Ovary (tissue), 9 donors: ENCODE data around the gene ENTHD1. TPM values are rescaled to one million over a fixed set of nuclear protein-coding genes. Genes with fewer than 3 reads are reported as not detected.
"Not testable (repeated sequence)": the region's sequence is repeated elsewhere in the genome, so short reads cannot be mapped to it uniquely, and the experiment has no call there.

ENCODE experiments used
- DNase-seq, 5 donors: peaks; one replicate each; pipeline ENCODE4 v3.0.0-alpha.2; 2019 to 2020
- H3K27ac ChIP-seq, 2 donors: fragments of 200-600 bp; one replicate each; pipeline versions ENCODE4 v1.5.1 to v1.8.0; 2019 to 2022
- H3K27me3 ChIP-seq: fragments of 200-600 bp; one replicate; pipeline ENCODE4 v1.8.0; 2022
- H3K36me3 ChIP-seq: fragments of 200-600 bp; sonication (generic); one replicate; pipeline ENCODE4 v1.5.1; 2019
- H3K4me1 ChIP-seq: one replicate; pipeline ENCODE4 v1.8.1; 2013; ENCODE audit warnings: mild to moderate bottlenecking, moderate library complexity; ENCODE audit not compliant: insufficient read depth
- H3K4me3 ChIP-seq: fragments of 200-600 bp; sonication (generic); one replicate; pipeline ENCODE4 v1.5.1; 2017
- H3K9me3 ChIP-seq, 2 donors: fragments of 200-600 bp in 1 of 2; sonication (generic) in 1 of 2; one replicate each; pipeline versions ENCODE4 v1.5.1 to v1.8.1; 2013 to 2019; ENCODE audit warnings: mild to moderate bottlenecking in 1 of 2, moderate library complexity in 1 of 2
- CTCF ChIP-seq, 3 donors: fragments of 450-650 bp in 2 of 3; fragments of 200-600 bp in 1 of 3; IDR thresholded peaks; one replicate each; pipeline versions ENCODE4 v1.5.1 to v1.8.0; 2016 to 2022; ENCODE audit warnings: antibody characterized with exemption in 3 of 3, mild to moderate bottlenecking in 1 of 3
- EP300 ChIP-seq: sonication (generic); formaldehyde crosslinking; IDR thresholded peaks from one replicate; pipeline ENCODE4 v1.6.1; 2017; ENCODE audit warnings: antibody characterized with exemption
- POLR2A ChIP-seq: fragments of 450-650 bp; IDR thresholded peaks from one replicate; pipeline ENCODE4 v1.6.1; 2017; ENCODE audit warnings: antibody characterized with exemption, mild to moderate bottlenecking, moderate library complexity
- WGBS, 3 donors: extraction: QIAGEN DNeasy Blood & Tissue Kit in 1 of 3; methylation state at CpG; one replicate each; pipeline versions ENCODE4 v1.1.5 to v1.1.7; 2013 to 2017; 5-methylcytosine and 5-hydroxymethylcytosine counted together
- intact Hi-C, 4 donors: fragments of 100-400 bp; cut with DNase I; formaldehyde crosslinking; loops; one replicate each; pipeline versions ENCODE4 v1.11.0 to v1.15.1; 2022 to 2023
- polyA plus RNA-seq, 2 donors: library from polyadenylated mRNA; stranded (reverse); fragments of 200-250 nt in 1 of 2; fragments of 350-450 nt in 1 of 2; fragmentation: Illumina TruSeq in 1 of 2; extraction: RNeasy Lipid Tissue Mini Kit (QIAGEN cat#74804) in 1 of 2; gene quantifications; one replicate each; pipeline ENCODE4 v1.2.3, GENCODE V29; 2013 to 2014
- total RNA-seq, 7 donors: library from RNA; depleted of rRNA in 2 of 7; stranded (reverse); fragments of >200 nt in 2 of 7; fragmentation: NEBNext Ultra II Directional in 3 of 7; extraction: Animal tissue kit (Norgen Biotek cat#: 25700) in 3 of 7; gene quantifications; one replicate each; pipeline versions ENCODE4 v1.1.0 to v1.2.4, GENCODE V29; 2016 to 2023
- donor health status: DM: no; HTN: no; CAD: no; lungs with moderate emphysema.
- donor health status: DM: no; HTN: no; CAD: no.
- donor health status: Bipolar disorder and iron deficiency.
- donor health status: DM: yes; HTN: yes; CAD: no.
- donor health status: DM: no; HTN: no; CAD: no.
- donor health status: DM: yes; HTN: yes; CAD: no.

Gene ENTHD1
- total and polyA plus RNA-seq, 9 donors: 0.23 TPM; not detected in 8

GRCh38 chr22:39880722-39881121 is 12.8 kb downstream of the ENTHD1 start:
- Histone ChIP-seq H3K27ac (no peak overlapping the region), H3K9me3 (no peaks in the 10 kb centered on the region), H3K4me3 (no peak overlapping the region), H3K27me3 (no peaks in the 10 kb centered on the region), H3K4me1 (no peaks in the 10 kb centered on the region), H3K36me3 (no peaks in the 10 kb centered on the region)
- TF ChIP-seq POLR2A (no peak), CTCF (IDR thresholded peaks at IDR 0.05) (no peak), EP300 (no peak)
- no peak for DNase-seq
- intact Hi-C loops: no loop called here

- no peak overlapping the region for H3K4me3 ChIP-seq
- H3K27me3 ChIP-seq: no peaks in the 10 kb centered on the region
- 59 to 63% (median 60%) methylated on average over 6 of the region's 6 CpGs for WGBS, 3 donors
- DNase-seq: no peak
- TF ChIP-seq EP300 (no peak), CTCF (IDR thresholded peaks at IDR 0.05) (no peak), POLR2A (no peak)
- H3K36me3 ChIP-seq: no peaks in the 10 kb centered on the region
- H3K27ac ChIP-seq: no peak overlapping the region
- intact Hi-C loops: no loop called here
- H3K4me1 ChIP-seq: no peaks in the 10 kb centered on the region
- no peaks in the 10 kb centered on the region for H3K9me3 ChIP-seq
Measured at GRCh38 chr22:39877079-39877845, 16.3 kb downstream of the ENTHD1 start.

- WGBS, 3 donors: 87 to 95% (median 94%) methylated on average over 40 to 42 of the region's 42 CpGs
- DNase-seq, intact Hi-C loops, H3K27me3 ChIP-seq, H3K4me3 ChIP-seq, H3K36me3 ChIP-seq, H3K9me3 ChIP-seq, H3K27ac ChIP-seq, H3K4me1 ChIP-seq: not testable (repeated sequence)
Measured at GRCh38 chr22:39875176-39875885, 18.2 kb downstream of the ENTHD1 start.

- Histone ChIP-seq H3K27me3 (no peaks in the 10 kb centered on the region), H3K27ac (no peak overlapping the region), H3K4me1 (no peaks in the 10 kb centered on the region), H3K4me3 (no peak overlapping the region), H3K9me3 (no peaks in the 10 kb centered on the region), H3K36me3 (no peaks in the 10 kb centered on the region)
- intact Hi-C loops: no loop called here
- TF ChIP-seq CTCF (IDR thresholded peaks at IDR 0.05) (no peak), EP300 (no peak)
- no peak for DNase-seq
- 4 to 13% (median 4%) methylated on average over 1 of the region's 1 CpG for whole genome bisulfite sequencing, 3 donors
Measured at GRCh38 chr22:39873965-39874364, 19.6 kb downstream of the ENTHD1 start.

- no peak for DNase-seq
- TF ChIP-seq EP300 (no peak), CTCF (IDR thresholded peaks at IDR 0.05) (no peak), POLR2A (no peak)
- intact Hi-C loops: no loop called here
Measured at GRCh38 chr22:39872548-39872947, 21.0 kb downstream of the ENTHD1 start.

More at GRCh38 chr22:39872548-39872947, 21.0 kb downstream of the ENTHD1 start:
- Histone ChIP-seq H3K36me3 (no peaks in the 10 kb centered on the region), H3K27me3 (no peaks in the 10 kb centered on the region), H3K4me3 (no peak overlapping the region), H3K4me1 (no peaks in the 10 kb centered on the region), H3K9me3 (no peaks in the 10 kb centered on the region), H3K27ac (no peak overlapping the region)
- 90 to 98% (median 93%) methylated on average over 1 of the region's 1 CpG for WGBS, 3 donors
